ENCODE measurements around the gene CLTRN. TPM values are rescaled to one million over a fixed set of nuclear protein-coding genes. Genes with fewer than 3 reads are reported as not detected.
A peak's percentile ranks its signal among the peaks of the same experiment; 100 is the strongest.

Gene CLTRN
- total RNA-seq, 1 experiment from 2014 or later: 1.8 TPM

DNA sequence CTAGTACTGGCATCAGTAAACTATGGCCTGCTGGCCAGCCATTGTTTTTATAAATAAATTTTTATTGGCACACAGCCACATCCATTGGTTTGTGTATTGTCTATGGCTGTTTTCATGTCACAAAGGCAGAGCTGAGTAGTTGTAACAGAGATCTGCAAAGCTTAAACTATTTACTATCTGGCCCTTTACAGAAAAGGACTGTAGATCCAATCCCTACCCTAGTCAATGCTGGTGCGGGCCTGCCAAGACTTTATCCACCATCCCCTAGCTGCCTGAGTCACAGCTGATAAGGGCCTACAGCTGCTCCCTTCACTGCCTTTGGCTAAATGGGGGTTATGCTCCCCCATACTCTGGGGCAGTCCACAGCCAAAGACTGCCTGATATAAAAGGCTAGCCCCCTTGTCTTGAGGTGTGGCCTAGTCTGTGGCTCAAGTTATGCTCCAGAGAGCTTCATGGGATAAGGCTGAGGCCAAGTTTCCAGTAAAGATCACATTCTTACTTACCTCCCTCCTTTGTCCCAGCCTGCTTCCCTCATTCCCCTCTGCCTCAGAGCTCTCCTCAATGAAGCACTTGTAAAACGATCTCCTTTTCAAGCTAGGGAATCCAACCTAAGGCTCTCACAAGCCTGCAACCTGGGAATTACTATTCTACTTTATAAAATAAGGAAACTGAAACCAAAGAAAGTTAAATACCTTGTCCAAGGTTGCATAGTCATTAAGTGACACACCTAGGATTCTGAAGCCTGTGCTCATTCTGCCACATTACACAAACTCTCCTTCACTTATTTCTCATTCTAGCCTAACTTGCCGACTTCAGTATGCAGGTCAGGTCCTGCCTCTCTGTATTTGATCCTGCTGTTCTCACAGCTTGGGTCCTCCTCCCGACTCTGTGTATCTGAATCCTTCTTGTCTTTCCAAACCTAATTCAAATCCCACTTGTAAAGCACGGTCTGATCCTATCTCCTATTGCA lies 84.5 kb downstream of the CLTRN start:
- Mint-ChIP-seq H3K9me3 (no peaks in the 10 kb centered on the region; a peak in 2 of 5 replicates), H3K4me1 (peaks cover 27 to 33% of the 10 kb centered on the region in 2 experiments), H3K27me3 (ENCODE audit: low read depth) (peaks cover under 1% of the 10 kb centered on the region; the same call in 1 of the 2 replicates), H3K27ac (peak overlapping the region in 2 of 3 experiments; percentile 3 to 47; a peak in 2 of 7 replicates), H3K4me3 (no peak overlapping the region), H3K36me3 (ENCODE audit: insufficient read depth in 1 of 3, low read depth in 3 of 3) (no peaks in the 10 kb centered on the region)
- Histone ChIP-seq H3K56ac (ENCODE audit: insufficient read length, low read depth, low read length) (no peak overlapping the region), H3K27ac (ENCODE audit: insufficient read length, low read depth, low read length) (no peak overlapping the region), H2BK12ac (ENCODE audit: insufficient read length, low read depth, low read length) (no peak overlapping the region), H3K23me2 (ENCODE audit: insufficient read length, low read depth, low read length, poor library complexity, severe bottlenecking) (no peaks in the 10 kb centered on the region), H2AFZ (ENCODE audit: low read length) (no peak overlapping the region), H3K18ac (ENCODE audit: insufficient read length, low read depth, low read length) (no peak overlapping the region), H3T11ph (ENCODE audit: low read length) (no peak overlapping the region), H2BK5ac (ENCODE audit: insufficient read length, low read length) (no peak overlapping the region), H3K14ac (ENCODE audit: insufficient read depth, low read length) (peak overlapping the region; percentile 67), H3K4me2 (ENCODE audit: insufficient read depth, insufficient read length, low read length) (no peak overlapping the region), H3K27me3 (ENCODE audit: insufficient read depth, low read length) (no peaks in the 10 kb centered on the region), H3K9ac (ENCODE audit: extremely low read depth, insufficient read length, low read length) (no peak overlapping the region), H2BK120ac (ENCODE audit: low read depth, low read length, poor library complexity, severe bottlenecking) (no peak overlapping the region), H4K8ac (replicated peaks; ENCODE audit: insufficient read length, low read depth, low read length) (no peak overlapping the region), H4K20me1 (ENCODE audit: control insufficient read depth, insufficient read depth, insufficient read length) (no peaks in the 10 kb centered on the region), H3K79me1 (ENCODE audit: insufficient read depth, low read depth, low read length, poor library complexity, severe bottlenecking) (no peaks in the 10 kb centered on the region), H3K4me1 (ENCODE audit: insufficient read depth, low read length) (no peaks in the 10 kb centered on the region; the same call in 1 of the 2 replicates), H3K4ac (ENCODE audit: low read depth, low read length) (no peak overlapping the region), H3K9me3 (ENCODE audit: control insufficient read depth, low read depth, low read length) (no peaks in the 10 kb centered on the region), H2BK15ac (ENCODE audit: low read depth, low read length) (peak overlapping the region; percentile 41; the same call in 1 of the 2 replicates), H4K91ac (ENCODE audit: insufficient read length, low read depth, low read length) (no peak overlapping the region), H3K79me2 (ENCODE audit: insufficient read depth, low read length) (no peaks in the 10 kb centered on the region), H4K5ac (ENCODE audit: insufficient read length, low read depth, low read length) (no peak overlapping the region), H3K23ac (ENCODE audit: insufficient read length, low read depth, low read length) (no peak overlapping the region), H2AK5ac (ENCODE audit: insufficient read length, low read length) (no peak overlapping the region), H2BK20ac (ENCODE audit: low read depth, low read length, poor library complexity, severe bottlenecking) (no peak overlapping the region)
- no CpG with 5 or more reads among the region's 5 CpGs for WGBS (ENCODE audit: extremely low coverage, insufficient read length, low lambda C conversion rate)
- DNase-seq: no peak
- TF ChIP-seq, protein P1, sequence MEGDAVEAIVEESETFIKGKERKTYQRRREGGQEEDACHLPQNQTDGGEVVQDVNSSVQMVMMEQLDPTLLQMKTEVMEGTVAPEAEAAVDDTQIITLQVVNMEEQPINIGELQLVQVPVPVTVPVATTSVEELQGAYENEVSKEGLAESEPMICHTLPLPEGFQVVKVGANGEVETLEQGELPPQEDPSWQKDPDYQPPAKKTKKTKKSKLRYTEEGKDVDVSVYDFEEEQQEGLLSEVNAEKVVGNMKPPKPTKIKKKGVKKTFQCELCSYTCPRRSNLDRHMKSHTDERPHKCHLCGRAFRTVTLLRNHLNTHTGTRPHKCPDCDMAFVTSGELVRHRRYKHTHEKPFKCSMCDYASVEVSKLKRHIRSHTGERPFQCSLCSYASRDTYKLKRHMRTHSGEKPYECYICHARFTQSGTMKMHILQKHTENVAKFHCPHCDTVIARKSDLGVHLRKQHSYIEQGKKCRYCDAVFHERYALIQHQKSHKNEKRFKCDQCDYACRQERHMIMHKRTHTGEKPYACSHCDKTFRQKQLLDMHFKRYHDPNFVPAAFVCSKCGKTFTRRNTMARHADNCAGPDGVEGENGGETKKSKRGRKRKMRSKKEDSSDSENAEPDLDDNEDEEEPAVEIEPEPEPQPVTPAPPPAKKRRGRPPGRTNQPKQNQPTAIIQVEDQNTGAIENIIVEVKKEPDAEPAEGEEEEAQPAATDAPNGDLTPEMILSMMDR (conservative IDR thresholded peaks at IDR 0.05): no peak

Other genes with a start within 250 kb of the CLTRN start
- 25.1 and 29.7 TPM in 2 replicates for gene PIR, start 171.5 kb downstream of the CLTRN start, total RNA-seq (2021)
- gene BMX, start 164.0 kb downstream of the CLTRN start, total RNA-seq (2021): not detected in 2 replicates
- gene ACE2, start 63.8 kb downstream of the CLTRN start, total RNA-seq (2021): not detected in 2 replicates
- 6.4 and 8.3 TPM in 2 replicates for gene CA5B, start 73.5 kb upstream of the CLTRN start, total RNA-seq (2021)
- 20.2 and 21.1 TPM in 2 replicates for gene ZRSR2, start 125.7 kb upstream of the CLTRN start, total RNA-seq (2021)
- 362 and 367 TPM in 2 replicates for gene AP1S2, start 190.0 kb upstream of the CLTRN start, total RNA-seq (2021)

Data from H9 (cell line).